ENCODE results near the gene DAPK1.

The DAPK1 gene

GRCh38 chr9:87558606-87559190 lies 61.0 kb downstream of the DAPK1 start:
- H3K9ac ChIP-seq (ENCODE audit: low read length) = no peak overlapping the region
- H3K4me3 ChIP-seq (ENCODE audit: low read depth, low read length, poor library complexity, severe bottlenecking) = no peak overlapping the region
- no peaks in the 10 kb centered on the region for H3K79me2 ChIP-seq (ENCODE audit: insufficient read depth, low read length)
- no peak for TF ChIP-seq EZH2 (IDR thresholded peaks at IDR 0.05; ENCODE audit: borderline replicate concordance, low read length)
- TF ChIP-seq, protein P1, sequence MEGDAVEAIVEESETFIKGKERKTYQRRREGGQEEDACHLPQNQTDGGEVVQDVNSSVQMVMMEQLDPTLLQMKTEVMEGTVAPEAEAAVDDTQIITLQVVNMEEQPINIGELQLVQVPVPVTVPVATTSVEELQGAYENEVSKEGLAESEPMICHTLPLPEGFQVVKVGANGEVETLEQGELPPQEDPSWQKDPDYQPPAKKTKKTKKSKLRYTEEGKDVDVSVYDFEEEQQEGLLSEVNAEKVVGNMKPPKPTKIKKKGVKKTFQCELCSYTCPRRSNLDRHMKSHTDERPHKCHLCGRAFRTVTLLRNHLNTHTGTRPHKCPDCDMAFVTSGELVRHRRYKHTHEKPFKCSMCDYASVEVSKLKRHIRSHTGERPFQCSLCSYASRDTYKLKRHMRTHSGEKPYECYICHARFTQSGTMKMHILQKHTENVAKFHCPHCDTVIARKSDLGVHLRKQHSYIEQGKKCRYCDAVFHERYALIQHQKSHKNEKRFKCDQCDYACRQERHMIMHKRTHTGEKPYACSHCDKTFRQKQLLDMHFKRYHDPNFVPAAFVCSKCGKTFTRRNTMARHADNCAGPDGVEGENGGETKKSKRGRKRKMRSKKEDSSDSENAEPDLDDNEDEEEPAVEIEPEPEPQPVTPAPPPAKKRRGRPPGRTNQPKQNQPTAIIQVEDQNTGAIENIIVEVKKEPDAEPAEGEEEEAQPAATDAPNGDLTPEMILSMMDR (IDR thresholded peaks at IDR 0.05; ENCODE audit: low read length) = no peak
- no peaks in the 10 kb centered on the region for H3K27me3 ChIP-seq (ENCODE audit: insufficient read depth, low read length)
- H3K9me3 ChIP-seq (ENCODE audit: low read length) = no peaks in the 10 kb centered on the region
- no peaks in the 10 kb centered on the region for H3F3A ChIP-seq (ENCODE audit: insufficient read depth, low read length)
- H2AFZ ChIP-seq (ENCODE audit: low read length) = no peak overlapping the region
- peaks cover 13% of the 10 kb centered on the region for H3K4me1 ChIP-seq (ENCODE audit: insufficient read depth, low read length, severe bottlenecking)
- no peaks in the 10 kb centered on the region for H3K36me3 ChIP-seq (ENCODE audit: insufficient read depth, low read length)
- no peak overlapping the region for H3K27ac ChIP-seq (ENCODE audit: low read depth, low read length, poor library complexity, severe bottlenecking)
- no peak overlapping the region for H3K4me2 ChIP-seq (ENCODE audit: low read length)
- no peaks in the 10 kb centered on the region for H3K9me2 ChIP-seq (ENCODE audit: low read depth, low read length)
- no peaks in the 10 kb centered on the region for H4K20me1 ChIP-seq (ENCODE audit: insufficient read depth, low read length)

GRCh38 chr9:87562062-87562461 lies 64.4 kb downstream of the DAPK1 start:
- H3K79me2 ChIP-seq (ENCODE audit: insufficient read depth, low read length) = no peaks in the 10 kb centered on the region
- TF ChIP-seq, protein P1 (IDR thresholded peaks at IDR 0.05; ENCODE audit: low read length) = no peak
- TF ChIP-seq EZH2 (IDR thresholded peaks at IDR 0.05; ENCODE audit: borderline replicate concordance, low read length) = no peak
- no peaks in the 10 kb centered on the region for H3K4me1 ChIP-seq (ENCODE audit: insufficient read depth, low read length, severe bottlenecking)
- H3K9me2 ChIP-seq (ENCODE audit: low read depth, low read length) = no peaks in the 10 kb centered on the region
- no peak overlapping the region for H3K4me3 ChIP-seq (ENCODE audit: low read depth, low read length, poor library complexity, severe bottlenecking)
- no peak overlapping the region for H2AFZ ChIP-seq (ENCODE audit: low read length)
- H4K20me1 ChIP-seq (ENCODE audit: insufficient read depth, low read length) = no peaks in the 10 kb centered on the region
- no peaks in the 10 kb centered on the region for H3K9me3 ChIP-seq (ENCODE audit: low read length)
- H3K9ac ChIP-seq (ENCODE audit: low read length) = no peak overlapping the region
- H3K27ac ChIP-seq (ENCODE audit: low read depth, low read length, poor library complexity, severe bottlenecking) = no peak overlapping the region
- no peaks in the 10 kb centered on the region for H3K36me3 ChIP-seq (ENCODE audit: insufficient read depth, low read length)
- no peak overlapping the region for H3K4me2 ChIP-seq (ENCODE audit: low read length)
- no peaks in the 10 kb centered on the region for H3K27me3 ChIP-seq (ENCODE audit: insufficient read depth, low read length)
- H3F3A ChIP-seq (ENCODE audit: insufficient read depth, low read length) = no peaks in the 10 kb centered on the region

DNA sequence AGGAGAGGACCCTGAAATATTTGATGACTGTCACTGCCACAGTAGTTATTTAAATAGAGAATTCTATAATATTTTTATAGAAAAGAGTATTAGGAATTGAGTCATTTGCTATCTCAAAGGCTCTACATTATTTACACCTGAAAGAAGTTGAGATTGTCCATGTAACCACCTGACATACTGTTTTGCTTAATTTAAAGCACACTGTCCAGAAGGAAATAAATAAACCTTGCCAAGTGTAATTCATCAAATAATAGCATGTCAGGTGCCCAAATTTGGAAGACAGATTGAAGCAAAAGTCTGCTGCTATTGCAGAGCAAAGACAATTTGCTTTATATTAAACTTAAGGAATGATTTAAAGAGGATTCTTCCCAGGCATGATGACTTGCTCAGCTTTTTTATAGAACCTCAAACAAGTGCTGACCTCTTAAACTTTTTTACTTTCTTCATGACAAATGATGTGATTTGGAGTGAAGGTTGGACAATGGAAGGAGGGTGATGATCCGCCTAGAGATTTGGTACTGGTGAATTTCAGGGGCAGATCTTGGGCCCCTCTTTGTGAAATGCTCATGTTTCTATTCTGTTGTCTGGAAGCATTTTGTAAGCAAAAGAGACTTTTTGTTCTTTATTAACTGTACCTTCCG lies 65.0 kb downstream of the DAPK1 start:
- Histone ChIP-seq H3K4me3 (ENCODE audit: low read depth, low read length, poor library complexity, severe bottlenecking) (no peak overlapping the region), H3K79me2 (ENCODE audit: insufficient read depth, low read length) (no peaks in the 10 kb centered on the region), H3F3A (ENCODE audit: insufficient read depth, low read length) (no peaks in the 10 kb centered on the region), H2AFZ (ENCODE audit: low read length) (no peak overlapping the region), H3K27ac (ENCODE audit: low read depth, low read length, poor library complexity, severe bottlenecking) (no peak overlapping the region), H3K36me3 (ENCODE audit: insufficient read depth, low read length) (no peaks in the 10 kb centered on the region), H3K9me3 (ENCODE audit: low read length) (no peaks in the 10 kb centered on the region), H3K9ac (ENCODE audit: low read length) (no peak overlapping the region), H3K4me1 (ENCODE audit: insufficient read depth, low read length, severe bottlenecking) (no peaks in the 10 kb centered on the region), H3K9me2 (ENCODE audit: low read depth, low read length) (no peaks in the 10 kb centered on the region), H3K4me2 (ENCODE audit: low read length) (no peak overlapping the region), H4K20me1 (ENCODE audit: insufficient read depth, low read length) (no peaks in the 10 kb centered on the region), H3K27me3 (ENCODE audit: insufficient read depth, low read length) (no peaks in the 10 kb centered on the region)
- no peak for TF ChIP-seq EZH2 (IDR thresholded peaks at IDR 0.05; ENCODE audit: borderline replicate concordance, low read length)
- TF ChIP-seq, protein P1 (IDR thresholded peaks at IDR 0.05; ENCODE audit: low read length) = no peak

All from OCI-LY1 (cell line).